SK-N-SH (cell line): ENCODE measurements around the gene VASN. TPM values are rescaled to one million over a fixed set of nuclear protein-coding genes. Genes with fewer than 3 reads are reported as not detected.

Experiments
- CTCF ChIA-PET: fragments of 300-600, 350-600 bp; formaldehyde crosslinking; extraction: SDS; loops from one replicate; lab custom pipeline; 2021; lab: Yijun Ruan, JAX
- POLR2A ChIA-PET: fragments of 350-600 bp; sonication (Branson Sonifier 250); formaldehyde crosslinking; extraction: SDS; loops from one replicate; lab custom pipeline; 2020; ENCODE audit warnings: antibody characterized with exemption, inconsistent platforms; lab: Yijun Ruan, JAX
- DNase-seq: peaks from one replicate; pipeline ENCODE4 v3.0.0; 2012
- H2AFZ ChIP-seq: fragments of 200-600 bp; sonication (generic); 2 replicates; pipeline ENCODE4 v1.8.1; 2016; ENCODE audit warnings: antibody characterized with exemption, mild to moderate bottlenecking, low read depth
- H3F3A ChIP-seq: fragments of 200-600 bp; sonication (generic); replicated peaks from 2 replicates; pipeline ENCODE3; 2016; ENCODE audit warnings: antibody characterized with exemption, mild to moderate bottlenecking; ENCODE audit not compliant: insufficient read depth
- H3K27ac ChIP-seq, 2 experiments: fragments of 200-500 bp in 1 of 2; fragments of 200-600 bp in 1 of 2; sonication (Bioruptor generic) in 1 of 2; sonication (generic), shearing (Covaris generic) in 1 of 2; 2 replicates each; pipeline versions ENCODE4 v1.5.1 to v1.6.1; 2014 to 2016; ENCODE audit warnings: low read depth in 2 of 2, inconsistent platforms in 1 of 2, low read length in 1 of 2, mild to moderate bottlenecking in 1 of 2, mixed read lengths in 1 of 2
- H3K27me3 ChIP-seq: fragments of 200-600 bp; sonication (generic), shearing (Covaris generic); 2 replicates; pipeline ENCODE4 v1.6.1; 2016; ENCODE audit warnings: mixed run types; ENCODE audit not compliant: insufficient read depth
- H3K36me3 ChIP-seq, 2 experiments: fragments of 200-500 bp in 1 of 2; fragments of 200-600 bp in 1 of 2; sonication (Bioruptor generic) in 1 of 2; sonication (generic) in 1 of 2; replicated peaks in 1 of 2; 2 replicates each; pipeline versions ENCODE3 to v1.5.1; 2014 to 2016; ENCODE audit warnings: low read length in 1 of 2, mild to moderate bottlenecking in 1 of 2; ENCODE audit not compliant: insufficient read depth in 2 of 2, control insufficient read depth in 1 of 2
- H3K4me1 ChIP-seq, 2 experiments: fragments of 200-500 bp in 1 of 2; fragments of 200-600 bp in 1 of 2; sonication (Bioruptor generic) in 1 of 2; sonication (generic), shearing (Covaris generic) in 1 of 2; 2 replicates each; pipeline versions ENCODE4 v1.5.1 to v1.6.1; 2014 to 2016; ENCODE audit warnings: low read depth in 1 of 2, low read length in 1 of 2, mixed run types in 1 of 2; ENCODE audit not compliant: insufficient read depth in 2 of 2, control insufficient read depth in 1 of 2
- H3K4me2 ChIP-seq: fragments of 200-600 bp; sonication (generic), shearing (Covaris generic); 2 replicates; pipeline ENCODE4 v1.6.1; 2017; ENCODE audit warnings: mixed run types
- H3K4me3 ChIP-seq, 2 experiments: fragments of 200-500 bp in 1 of 2; fragments of 200-600 bp in 1 of 2; sonication (Bioruptor generic) in 1 of 2; sonication (generic), shearing (Covaris generic) in 1 of 2; 2 replicates each; pipeline versions ENCODE4 v1.5.1 to v1.8.1; 2014 to 2016; ENCODE audit warnings: low read depth in 2 of 2, inconsistent platforms in 1 of 2, low read length in 1 of 2, mild to moderate bottlenecking in 1 of 2, mixed read lengths in 1 of 2, moderate library complexity in 1 of 2
- H3K79me2 ChIP-seq: fragments of 200-600 bp; sonication (generic); 2 replicates; pipeline ENCODE4 v1.8.1; 2017; ENCODE audit warnings: mild to moderate bottlenecking; ENCODE audit not compliant: insufficient read depth
- H3K9ac ChIP-seq: fragments of 200-600 bp; sonication (generic); 2 replicates; pipeline ENCODE4 v1.6.1; 2017; ENCODE audit warnings: mixed run types
- H3K9me2 ChIP-seq: fragments of 200-600 bp; sonication (generic); 2 replicates; pipeline ENCODE4 v1.6.1; 2017; ENCODE audit warnings: mixed run types
- H3K9me3 ChIP-seq: fragments of 200-600 bp; sonication (generic); 2 replicates; pipeline ENCODE4 v1.6.1; 2017; ENCODE audit warnings: mixed run types, mild to moderate bottlenecking, moderate library complexity
- H4K20me1 ChIP-seq: fragments of 200-600 bp; sonication (generic); 2 replicates; pipeline ENCODE4 v1.6.1; 2017; ENCODE audit warnings: mild to moderate bottlenecking, mixed run types; ENCODE audit not compliant: insufficient read depth
- ELF1 ChIP-seq: IDR thresholded peaks from 2 replicates; pipeline ENCODE4 v1.4.0; 2012
- MEF2A ChIP-seq: IDR thresholded peaks from 2 replicates; pipeline ENCODE4 v1.4.0; 2012; ENCODE audit warnings: low read depth, borderline replicate concordance
- MXI1 ChIP-seq: IDR thresholded peaks from 2 replicates; pipeline ENCODE4 v1.6.1; 2012; ENCODE audit warnings: mild to moderate bottlenecking, low read depth, low read length, improper control_type of control experiment
- POLR2AphosphoS5 ChIP-seq: IDR thresholded peaks from 2 replicates; pipeline ENCODE4 v1.6.1; 2012; ENCODE audit warnings: low read depth, low read length
- RCOR1 ChIP-seq: fragments of 150-350 bp; IDR thresholded peaks from 2 replicates; pipeline ENCODE4 v1.6.1; 2017; ENCODE audit warnings: antibody characterized with exemption, low read length
- RXRA ChIP-seq: IDR thresholded peaks from 2 replicates; pipeline ENCODE4 v1.4.0; 2012; ENCODE audit warnings: low read depth, mild to moderate bottlenecking, borderline replicate concordance
- SIN3A ChIP-seq: IDR thresholded peaks from 2 replicates; pipeline ENCODE4 v1.6.1; 2012; ENCODE audit warnings: low read depth, mild to moderate bottlenecking, low read length, moderate library complexity, borderline replicate concordance
- TCF12 ChIP-seq: IDR thresholded peaks from 2 replicates; pipeline ENCODE4 v1.4.0; 2012
- YY1 ChIP-seq: IDR thresholded peaks from 2 replicates; pipeline ENCODE4 v1.4.0; 2012; ENCODE audit warnings: low read depth, mild to moderate bottlenecking
- WGBS: methylation state at CpG from one replicate; pipeline ENCODE4 v1.1.6; 2017; ENCODE audit warnings: low lambda C conversion rate; 5-methylcytosine and 5-hydroxymethylcytosine counted together
- polyA plus RNA-seq, 3 experiments: library from polyadenylated mRNA; depleted of rRNA; stranded (reverse); fragments of >200 nt; gene quantifications; 2 replicates each; pipeline ENCODE4 v1.2.3, GENCODE V29; 2012
- TF ChIP-seq, protein P1 (sequence below): IDR thresholded peaks from 2 replicates; pipeline ENCODE4 v1.6.1; 2012; ENCODE audit warnings: mild to moderate bottlenecking, low read depth, low read length, moderate library complexity
- TF ChIP-seq, protein P2 (sequence below): fragments of 150-350 bp; IDR thresholded peaks from 2 replicates; pipeline ENCODE4 v1.6.1; 2016; ENCODE audit warnings: mild to moderate bottlenecking, low read depth, low read length
- TF ChIP-seq, protein P3 (sequence below): fragments of 200-600 bp; sonication (generic); IDR thresholded peaks from 2 replicates; pipeline ENCODE4 v1.6.1; 2017; ENCODE audit warnings: antibody characterized with exemption, mild to moderate bottlenecking, moderate library complexity

Gene VASN
- polyA plus RNA-seq, 1 of the 3 experiments (the other 2 are of a cell fraction) = 37.4 TPM

DNA sequence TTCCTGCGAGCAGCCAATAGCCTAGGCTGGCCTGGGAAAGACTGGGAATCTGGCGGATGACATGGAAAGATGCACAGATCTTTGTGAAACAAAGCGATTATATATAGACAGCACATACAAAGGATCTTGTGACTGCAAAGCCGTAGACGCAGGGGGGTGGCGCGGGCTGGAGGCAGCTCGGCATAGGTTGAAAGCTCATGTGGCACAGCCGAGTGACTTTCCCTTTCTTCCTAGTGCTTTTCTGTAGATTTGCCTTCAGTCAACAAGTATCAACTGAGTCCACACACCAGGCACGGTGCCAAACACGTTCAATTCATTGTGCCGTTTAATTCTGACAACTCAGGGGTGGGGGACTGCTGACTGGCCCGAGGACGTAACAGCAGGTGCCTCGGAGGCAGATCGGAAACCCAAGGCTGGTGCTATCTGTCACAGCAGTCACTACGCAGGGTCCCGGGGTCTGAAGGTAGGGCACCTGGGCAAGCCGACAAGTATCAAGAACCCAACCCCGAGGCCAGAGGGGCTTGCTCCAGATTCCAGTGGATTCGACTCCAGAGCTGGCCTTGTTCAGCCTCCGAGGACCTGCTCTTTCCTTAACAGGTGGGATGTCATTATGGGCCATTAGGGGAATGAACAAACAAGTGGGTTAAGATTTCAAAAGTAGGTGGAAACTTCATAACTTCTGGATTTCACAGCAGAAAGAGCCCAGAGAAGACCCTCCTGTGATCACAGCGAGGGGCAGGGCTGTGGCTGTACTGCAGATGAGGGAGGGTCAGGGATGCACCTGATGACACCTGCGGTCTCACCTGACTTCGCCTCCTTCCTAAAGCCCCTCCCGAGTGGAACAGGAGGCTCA, 26.4 kb upstream of the VASN start:
- Histone ChIP-seq H3K4me2 (no peak overlapping the region), H3K9me2 (no peaks in the 10 kb centered on the region), H3K9me3 (no peaks in the 10 kb centered on the region), H3F3A (no peaks in the 10 kb centered on the region), H3K4me1 (peaks cover 0 to 13% of the 10 kb centered on the region in 2 experiments; a peak in 1 of 4 replicates), H3K27ac (no peak overlapping the region), H3K36me3 (peaks cover 0 to 8% of the 10 kb centered on the region in 2 experiments), H3K79me2 (peaks cover 80% of the 10 kb centered on the region), H3K4me3 (no peak overlapping the region), H3K27me3 (no peaks in the 10 kb centered on the region), H4K20me1 (peaks cover 43% of the 10 kb centered on the region), H2AFZ (no peak overlapping the region), H3K9ac (no peak overlapping the region)
- POLR2A ChIA-PET = no interaction called here
- CTCF ChIA-PET = interaction anchor here (1.7 to 13.0 kb wide), 3 partner anchors 9 to 58 kb away, joined by 6 to 205 read pairs (median 6); no protein-coding TSS in a partner anchor
- TF ChIP-seq, protein P1, sequence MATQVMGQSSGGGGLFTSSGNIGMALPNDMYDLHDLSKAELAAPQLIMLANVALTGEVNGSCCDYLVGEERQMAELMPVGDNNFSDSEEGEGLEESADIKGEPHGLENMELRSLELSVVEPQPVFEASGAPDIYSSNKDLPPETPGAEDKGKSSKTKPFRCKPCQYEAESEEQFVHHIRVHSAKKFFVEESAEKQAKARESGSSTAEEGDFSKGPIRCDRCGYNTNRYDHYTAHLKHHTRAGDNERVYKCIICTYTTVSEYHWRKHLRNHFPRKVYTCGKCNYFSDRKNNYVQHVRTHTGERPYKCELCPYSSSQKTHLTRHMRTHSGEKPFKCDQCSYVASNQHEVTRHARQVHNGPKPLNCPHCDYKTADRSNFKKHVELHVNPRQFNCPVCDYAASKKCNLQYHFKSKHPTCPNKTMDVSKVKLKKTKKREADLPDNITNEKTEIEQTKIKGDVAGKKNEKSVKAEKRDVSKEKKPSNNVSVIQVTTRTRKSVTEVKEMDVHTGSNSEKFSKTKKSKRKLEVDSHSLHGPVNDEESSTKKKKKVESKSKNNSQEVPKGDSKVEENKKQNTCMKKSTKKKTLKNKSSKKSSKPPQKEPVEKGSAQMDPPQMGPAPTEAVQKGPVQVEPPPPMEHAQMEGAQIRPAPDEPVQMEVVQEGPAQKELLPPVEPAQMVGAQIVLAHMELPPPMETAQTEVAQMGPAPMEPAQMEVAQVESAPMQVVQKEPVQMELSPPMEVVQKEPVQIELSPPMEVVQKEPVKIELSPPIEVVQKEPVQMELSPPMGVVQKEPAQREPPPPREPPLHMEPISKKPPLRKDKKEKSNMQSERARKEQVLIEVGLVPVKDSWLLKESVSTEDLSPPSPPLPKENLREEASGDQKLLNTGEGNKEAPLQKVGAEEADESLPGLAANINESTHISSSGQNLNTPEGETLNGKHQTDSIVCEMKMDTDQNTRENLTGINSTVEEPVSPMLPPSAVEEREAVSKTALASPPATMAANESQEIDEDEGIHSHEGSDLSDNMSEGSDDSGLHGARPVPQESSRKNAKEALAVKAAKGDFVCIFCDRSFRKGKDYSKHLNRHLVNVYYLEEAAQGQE = no peak
- TF ChIP-seq, protein P2, sequence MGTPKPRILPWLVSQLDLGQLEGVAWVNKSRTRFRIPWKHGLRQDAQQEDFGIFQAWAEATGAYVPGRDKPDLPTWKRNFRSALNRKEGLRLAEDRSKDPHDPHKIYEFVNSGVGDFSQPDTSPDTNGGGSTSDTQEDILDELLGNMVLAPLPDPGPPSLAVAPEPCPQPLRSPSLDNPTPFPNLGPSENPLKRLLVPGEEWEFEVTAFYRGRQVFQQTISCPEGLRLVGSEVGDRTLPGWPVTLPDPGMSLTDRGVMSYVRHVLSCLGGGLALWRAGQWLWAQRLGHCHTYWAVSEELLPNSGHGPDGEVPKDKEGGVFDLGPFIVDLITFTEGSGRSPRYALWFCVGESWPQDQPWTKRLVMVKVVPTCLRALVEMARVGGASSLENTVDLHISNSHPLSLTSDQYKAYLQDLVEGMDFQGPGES = no peak
- no peak for TF ChIP-seq RXRA
- TF ChIP-seq MEF2A = no peak
- TF ChIP-seq MXI1 = no peak
- TF ChIP-seq, protein P3, sequence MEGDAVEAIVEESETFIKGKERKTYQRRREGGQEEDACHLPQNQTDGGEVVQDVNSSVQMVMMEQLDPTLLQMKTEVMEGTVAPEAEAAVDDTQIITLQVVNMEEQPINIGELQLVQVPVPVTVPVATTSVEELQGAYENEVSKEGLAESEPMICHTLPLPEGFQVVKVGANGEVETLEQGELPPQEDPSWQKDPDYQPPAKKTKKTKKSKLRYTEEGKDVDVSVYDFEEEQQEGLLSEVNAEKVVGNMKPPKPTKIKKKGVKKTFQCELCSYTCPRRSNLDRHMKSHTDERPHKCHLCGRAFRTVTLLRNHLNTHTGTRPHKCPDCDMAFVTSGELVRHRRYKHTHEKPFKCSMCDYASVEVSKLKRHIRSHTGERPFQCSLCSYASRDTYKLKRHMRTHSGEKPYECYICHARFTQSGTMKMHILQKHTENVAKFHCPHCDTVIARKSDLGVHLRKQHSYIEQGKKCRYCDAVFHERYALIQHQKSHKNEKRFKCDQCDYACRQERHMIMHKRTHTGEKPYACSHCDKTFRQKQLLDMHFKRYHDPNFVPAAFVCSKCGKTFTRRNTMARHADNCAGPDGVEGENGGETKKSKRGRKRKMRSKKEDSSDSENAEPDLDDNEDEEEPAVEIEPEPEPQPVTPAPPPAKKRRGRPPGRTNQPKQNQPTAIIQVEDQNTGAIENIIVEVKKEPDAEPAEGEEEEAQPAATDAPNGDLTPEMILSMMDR = no peak
- no peak for TF ChIP-seq RCOR1
- TF ChIP-seq YY1 = no peak
- TF ChIP-seq ELF1 = no peak
- no peak for TF ChIP-seq TCF12
- TF ChIP-seq POLR2AphosphoS5 = no peak
- TF ChIP-seq SIN3A = no peak
- WGBS = 85% methylated on average over 24 of the region's 26 CpGs
- DNase-seq = no peak
